Fibroblast of skin of left quadriceps (primary cell): ENCODE data around the gene SLC16A2.
"Not testable (repeated sequence)": the region's sequence is repeated elsewhere in the genome, so short reads cannot be mapped to it uniquely, and the experiment has no call there.

Experiments
- DNase-seq, 2 experiments: peaks; one replicate each; pipeline ENCODE4 v3.0.0-alpha.2; 2013; ENCODE audit warnings: low read depth in 2 of 2

SLC16A2 gene

DNA sequence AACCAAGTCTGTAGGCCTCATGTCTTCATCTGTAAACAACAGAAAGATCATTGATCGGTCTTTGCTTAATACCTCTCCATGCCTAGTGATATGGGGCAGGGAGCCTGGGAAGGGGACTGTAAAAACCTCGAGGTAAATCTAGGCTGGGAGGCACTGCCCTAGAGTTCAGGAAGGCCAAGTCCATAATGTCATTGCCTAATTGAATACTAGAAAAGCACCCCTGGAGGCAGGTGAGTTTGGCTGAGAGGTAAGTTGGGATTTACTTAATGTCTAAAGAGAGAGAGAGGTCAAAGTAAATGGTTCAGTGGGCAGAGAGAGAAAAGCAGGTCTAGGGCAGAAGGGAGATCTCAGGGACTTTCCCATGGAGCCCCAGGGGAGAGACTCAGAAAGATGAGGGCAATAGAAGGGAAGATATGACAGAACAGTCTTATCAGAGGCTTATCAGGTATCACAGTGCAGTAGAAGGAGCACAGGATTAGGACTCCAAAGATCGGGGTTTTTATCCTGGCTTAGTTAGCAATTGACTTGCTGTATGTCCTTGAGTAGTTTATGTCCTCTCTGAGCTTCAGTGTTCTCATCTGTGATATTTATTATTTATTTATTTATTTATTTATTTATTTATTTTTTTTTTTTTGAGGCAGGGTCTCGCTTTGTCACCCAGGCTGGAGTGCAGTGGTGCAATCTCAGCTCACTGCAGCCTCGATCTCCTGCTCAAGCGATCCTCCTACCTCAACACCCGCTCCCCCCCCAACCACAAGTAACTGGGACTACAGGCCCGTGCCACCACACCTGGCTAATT, 85.2 kb downstream of the SLC16A2 start:
- DNase-seq = no peak

DNA sequence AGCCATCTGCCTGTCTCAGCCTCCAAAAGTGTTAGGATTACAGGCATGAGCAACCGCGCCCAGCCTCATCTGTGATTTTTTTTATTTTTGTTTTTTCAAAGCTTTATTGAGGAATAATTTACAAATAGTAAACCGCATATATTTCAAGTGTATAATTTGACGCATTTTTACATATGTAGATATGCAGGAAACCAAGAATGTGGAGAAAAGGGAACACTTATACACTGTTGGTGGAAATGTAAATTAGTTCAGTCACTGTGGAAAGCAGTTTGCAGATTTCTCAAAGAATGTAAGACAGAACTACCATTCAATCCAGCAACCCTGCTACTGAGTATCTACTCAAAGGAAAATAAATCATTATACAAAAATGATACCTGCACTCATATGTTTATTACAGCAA, 85.9 kb downstream of the SLC16A2 start:
- no peak for DNase-seq

DNA sequence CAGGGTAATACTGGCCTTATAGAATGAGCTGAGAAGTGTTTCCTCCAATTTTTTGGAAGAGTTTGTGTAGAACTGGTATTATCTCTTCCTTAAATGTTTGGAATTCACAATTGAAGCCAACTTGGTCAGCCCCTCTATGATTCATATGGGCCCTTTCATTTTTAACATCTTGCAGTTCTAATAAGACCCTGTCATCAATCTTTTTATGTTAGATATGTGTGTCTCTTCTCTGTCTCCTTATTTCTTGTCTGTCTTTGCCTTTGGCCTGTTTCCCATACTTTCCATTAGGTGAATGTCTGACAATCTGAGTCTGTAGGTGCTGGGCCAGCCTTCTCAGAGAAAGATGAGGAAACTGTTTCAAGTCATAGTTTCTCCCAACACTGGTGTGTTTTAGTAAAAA, 88.7 kb downstream of the SLC16A2 start:
- no peak for DNase-seq

DNA sequence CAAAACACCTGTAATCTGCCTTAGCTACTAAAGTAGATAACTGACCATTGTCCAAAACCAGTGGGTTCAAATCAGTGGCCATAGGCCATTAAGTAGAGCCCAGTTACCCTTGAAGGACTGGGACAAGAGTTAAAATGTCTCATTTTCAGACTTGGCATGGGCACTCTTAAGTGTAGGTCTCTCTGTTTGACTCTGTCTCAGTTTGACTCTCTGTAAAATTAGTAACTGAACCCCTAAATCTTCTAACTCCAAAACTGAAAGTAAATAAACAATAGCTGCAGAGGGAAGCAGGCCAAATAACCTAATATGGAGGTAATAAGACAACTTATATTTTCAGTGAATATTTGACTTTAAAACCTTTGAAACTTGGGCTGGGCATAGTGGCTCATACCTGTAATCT, 89.1 kb downstream of the SLC16A2 start:
- DNase-seq = no peak

DNA sequence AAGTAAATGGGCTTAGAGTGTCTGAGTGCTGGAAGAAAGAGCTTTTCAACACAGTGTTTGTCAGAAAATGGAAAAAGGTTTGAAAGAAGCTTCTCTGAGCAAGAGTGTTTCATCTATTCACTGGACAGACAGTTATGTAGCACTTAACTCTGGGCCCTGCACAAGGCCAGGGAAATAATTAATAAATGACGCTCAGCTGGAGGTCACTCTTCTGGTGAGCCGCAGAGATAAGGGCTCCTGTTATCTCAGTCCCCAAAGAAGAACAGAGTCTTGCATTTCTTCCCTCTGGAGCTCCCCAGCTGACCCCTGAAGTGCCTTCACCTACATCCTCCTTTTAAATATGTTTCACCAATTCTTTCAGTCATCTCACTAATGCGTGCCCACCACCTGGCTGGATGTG, 90.4 kb downstream of the SLC16A2 start:
- no peak for DNase-seq

DNA sequence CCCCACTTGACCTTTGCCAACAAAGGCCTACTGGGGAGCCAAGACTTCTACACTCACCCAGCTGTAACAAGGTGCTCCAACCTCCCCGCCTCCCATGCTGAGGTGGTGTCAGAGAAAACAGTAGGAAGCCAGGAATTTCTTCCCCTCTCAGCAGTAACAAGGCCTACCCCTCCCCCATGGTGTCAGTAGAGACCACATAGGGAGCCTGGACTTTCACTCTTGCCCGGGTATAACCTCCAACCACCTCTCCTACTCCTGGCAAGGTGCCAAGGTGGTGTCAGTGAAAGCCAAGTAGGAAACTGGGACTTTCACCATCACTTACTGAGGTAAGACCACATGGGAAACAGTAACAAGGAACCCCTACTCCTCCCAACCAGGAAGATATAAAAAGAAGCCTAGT, 93.1 kb downstream of the SLC16A2 start:
- no peak for DNase-seq

DNA sequence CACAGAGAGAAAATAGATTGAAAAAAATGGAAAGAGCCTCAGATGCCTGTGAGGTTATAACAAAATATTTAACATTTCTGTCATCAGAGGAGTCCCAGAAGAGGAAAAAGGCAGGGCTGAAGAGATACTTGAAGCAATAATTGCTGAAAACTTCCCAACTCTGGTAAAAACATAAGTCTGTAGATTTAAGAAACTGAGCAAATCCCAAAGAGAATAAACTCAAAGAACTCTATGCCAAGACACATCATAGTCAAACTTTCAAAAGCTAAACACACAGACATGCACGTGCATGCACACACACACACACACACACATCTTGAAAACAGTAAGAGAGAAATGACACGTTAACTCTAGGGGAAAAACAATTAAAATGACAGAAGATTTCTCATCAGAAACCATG, 94.1 kb downstream of the SLC16A2 start:
- no peak for DNase-seq

DNA sequence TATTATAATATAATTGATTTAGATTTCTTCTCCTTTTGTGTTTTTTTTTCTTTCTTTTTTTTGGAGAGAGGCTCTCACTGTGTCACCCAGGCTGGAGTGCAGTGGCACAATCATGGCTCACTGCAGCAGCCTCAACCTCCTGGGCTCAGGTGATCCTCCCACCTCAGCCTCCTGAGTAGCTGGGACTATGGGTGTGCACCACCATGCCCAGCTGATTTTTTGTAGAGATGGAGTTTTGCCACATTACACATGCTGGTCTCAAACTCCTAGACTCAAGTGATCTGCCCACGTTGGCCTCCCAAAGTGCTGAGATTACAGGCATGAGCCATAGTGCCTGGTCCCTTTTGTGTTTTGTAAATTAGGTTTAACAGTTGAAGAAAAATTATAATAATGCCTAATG, 94.7 kb downstream of the SLC16A2 start:
- DNase-seq = not testable (repeated sequence)

DNA sequence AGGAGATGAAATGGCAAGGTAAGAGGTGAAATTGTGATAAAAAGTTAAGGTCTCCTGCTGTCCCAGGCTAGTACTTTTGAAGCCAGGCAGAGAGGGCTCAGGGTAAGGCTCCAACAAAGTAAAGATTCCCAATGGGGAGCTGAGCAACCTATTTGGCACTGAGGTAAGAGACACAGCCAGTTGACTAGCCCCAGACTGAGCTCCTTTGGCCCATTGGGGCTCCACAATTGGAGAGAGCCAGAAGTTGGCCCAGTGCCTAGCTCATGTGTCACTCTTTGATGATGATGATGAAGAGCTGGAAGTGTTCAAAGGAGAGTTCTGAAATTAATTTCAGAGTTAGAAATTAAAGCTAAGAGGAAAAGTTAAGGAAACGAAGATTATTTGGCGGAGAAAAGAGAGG, 98.6 kb downstream of the SLC16A2 start:
- no peak for DNase-seq

DNA sequence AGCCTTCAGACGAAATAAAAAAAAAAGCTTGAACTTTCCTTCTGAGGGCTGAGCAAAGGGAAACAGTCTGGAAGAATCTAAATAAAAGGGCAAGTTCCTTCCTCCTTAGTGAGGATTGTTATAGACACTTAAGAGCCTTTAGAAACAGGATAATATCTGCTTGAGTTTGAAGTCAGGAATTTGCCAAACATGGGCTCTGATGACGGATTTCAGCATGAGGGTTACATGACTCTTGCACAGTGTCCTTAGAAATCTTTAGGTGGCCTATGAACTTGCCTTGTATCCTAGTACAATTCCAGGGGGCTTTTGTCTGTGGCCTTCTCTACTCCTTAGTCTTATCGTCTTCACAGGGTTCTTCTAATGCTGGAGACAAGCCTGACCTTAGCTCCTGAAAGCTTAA, 99.0 kb downstream of the SLC16A2 start:
- DNase-seq = no peak

DNA sequence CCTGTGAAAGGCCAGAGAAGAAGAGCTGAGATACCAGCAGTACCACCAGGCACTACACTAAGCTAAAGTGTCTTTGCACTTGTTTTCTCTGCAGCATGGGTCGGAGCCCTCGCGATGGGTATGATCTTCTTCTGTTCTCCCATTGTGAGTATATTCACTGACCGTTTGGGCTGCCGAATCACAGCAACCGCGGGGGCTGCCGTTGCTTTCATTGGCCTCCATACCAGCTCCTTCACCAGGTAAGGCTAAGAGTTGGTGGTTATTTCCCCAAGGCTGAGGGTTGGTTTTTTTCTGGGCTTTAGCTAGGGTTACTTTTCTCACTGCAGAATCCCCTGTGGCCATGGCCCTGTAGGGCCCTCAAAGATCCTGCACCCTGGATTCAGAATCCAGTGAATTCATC, 99.6 kb downstream of the SLC16A2 start:
- no peak for DNase-seq

DNA sequence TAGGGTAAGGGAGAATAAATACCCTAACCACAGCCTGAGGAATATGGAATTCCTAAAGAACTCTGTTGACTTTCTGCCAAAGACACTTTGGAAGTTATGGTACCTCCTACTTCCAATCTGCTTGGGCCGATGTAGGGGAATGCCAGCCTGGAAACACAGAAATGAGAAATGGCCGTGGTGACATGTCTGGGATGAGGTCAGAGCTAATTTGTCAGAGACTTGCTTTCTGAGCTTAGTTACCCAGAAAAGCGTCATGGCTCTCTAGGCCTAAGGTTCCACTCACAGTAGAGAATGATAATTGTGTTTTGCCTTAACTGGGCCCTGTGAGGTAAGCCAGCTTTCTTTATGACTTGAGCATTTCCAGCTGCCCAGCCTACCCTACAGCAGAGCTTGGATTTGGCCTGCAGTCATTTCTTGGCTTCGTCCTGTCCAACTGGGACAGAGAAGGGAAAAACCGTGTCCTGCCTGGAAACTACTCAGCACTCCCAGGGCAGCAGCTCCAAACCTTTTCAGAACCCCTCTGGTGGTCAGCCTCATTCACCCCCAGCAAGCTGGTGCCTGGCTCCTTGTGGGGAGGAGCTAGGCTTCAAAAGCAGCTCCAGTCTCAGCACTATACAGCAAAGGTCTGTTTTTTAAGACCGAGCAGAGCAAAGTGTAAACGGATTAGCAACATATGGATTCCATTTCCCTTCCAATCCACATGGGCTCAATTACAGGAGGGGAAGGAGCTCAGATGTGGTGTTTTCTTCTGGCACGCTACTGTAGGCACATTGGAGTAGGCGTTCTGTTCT, 100.9 kb downstream of the SLC16A2 start:
- peak; percentile 60 to 67 for DNase-seq

DNA sequence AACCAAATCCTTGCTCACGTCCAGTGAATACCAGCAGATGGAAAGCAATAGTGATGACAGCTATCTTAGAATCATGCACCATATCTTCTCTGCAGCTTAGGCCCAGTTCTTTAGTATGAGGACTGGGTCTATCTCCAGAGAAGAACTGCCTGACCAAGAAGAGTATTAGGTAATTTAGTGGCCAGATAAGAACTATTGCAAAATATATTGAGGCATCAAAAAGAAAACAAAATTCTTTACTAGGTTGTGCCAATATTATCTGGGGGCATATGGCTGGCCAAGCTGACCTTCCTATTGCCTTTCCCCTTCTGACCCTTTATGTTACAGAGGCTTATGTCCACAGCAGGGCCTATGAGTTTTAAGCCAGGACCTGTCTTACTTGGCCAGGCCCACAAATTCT, 101.9 kb downstream of the SLC16A2 start:
- DNase-seq = no peak

DNA sequence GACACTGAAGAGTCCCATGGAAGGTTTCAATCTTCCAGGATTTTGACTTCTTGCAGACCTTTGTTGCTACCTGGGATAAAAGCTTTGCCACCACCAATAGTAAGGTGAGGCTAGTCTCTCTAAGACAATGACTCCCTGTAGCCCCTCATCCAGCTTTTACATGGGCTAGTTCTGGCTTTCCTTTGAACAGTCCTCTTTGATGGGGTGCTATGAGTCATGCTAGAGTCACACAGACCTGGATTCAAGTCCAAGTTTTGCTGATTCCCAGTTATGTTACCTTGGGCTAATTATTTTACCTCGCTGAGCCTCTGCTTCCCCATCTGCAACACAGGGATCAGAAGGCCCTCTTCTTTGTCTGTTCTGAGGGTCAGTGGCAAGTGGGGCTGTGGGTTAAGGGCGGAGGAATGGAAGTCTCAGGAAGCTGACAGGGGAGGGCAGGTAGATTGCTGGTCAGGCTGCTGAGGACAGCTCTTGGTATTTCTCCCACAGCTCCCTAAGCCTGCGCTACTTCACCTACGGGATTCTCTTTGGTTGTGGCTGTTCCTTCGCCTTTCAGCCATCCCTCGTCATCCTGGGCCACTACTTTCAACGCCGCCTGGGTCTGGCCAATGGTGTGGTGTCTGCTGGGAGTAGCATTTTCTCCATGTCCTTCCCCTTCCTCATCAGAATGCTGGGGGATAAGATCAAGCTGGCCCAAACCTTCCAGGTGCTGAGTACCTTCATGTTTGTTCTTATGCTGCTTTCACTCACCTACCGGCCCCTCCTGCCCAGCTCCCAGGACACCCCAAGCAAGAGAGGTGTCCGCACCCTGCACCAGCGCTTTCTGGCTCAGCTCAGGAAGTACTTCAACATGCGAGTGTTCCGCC, 102.8 kb downstream of the SLC16A2 start:
- no peak for DNase-seq

DNA sequence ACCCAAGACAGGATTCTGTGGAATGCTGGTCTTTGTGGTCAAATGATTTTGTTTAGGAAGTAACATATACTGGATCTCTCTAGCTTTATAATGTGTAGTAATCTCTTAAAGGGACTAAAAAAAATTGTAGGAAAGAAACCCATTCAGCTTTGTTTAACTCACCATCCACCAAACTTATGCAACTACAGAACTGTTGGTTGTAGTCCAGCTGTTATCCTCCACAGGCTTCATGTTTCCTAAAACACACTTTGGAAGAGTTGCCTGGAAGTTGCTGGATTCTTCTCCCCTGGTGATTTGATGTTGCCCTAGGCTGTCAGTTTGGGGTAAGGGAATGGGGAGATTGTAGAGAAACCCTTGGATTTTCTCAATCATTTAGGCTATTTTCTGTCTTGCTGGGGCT, 103.8 kb downstream of the SLC16A2 start:
- DNase-seq = no peak

DNA sequence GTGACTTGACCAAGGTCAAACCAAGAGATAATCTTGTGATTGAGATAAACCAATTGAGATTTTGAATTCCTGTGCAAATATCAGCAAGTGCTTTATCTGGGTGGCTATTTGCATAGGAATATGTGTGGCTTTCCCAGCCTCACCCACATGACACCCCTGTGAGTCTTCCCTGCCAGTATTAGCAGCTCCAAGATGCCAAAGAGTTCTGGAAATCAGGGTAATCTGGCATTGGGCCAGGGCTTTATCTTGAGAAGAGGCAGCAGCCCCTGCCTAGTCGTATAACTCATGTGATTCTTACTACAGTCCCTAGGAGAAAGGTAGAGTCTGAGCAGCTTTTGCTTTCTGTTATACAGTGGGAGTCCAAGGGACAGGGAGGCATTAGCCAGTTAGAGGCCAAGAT, 105.5 kb downstream of the SLC16A2 start:
- no peak for DNase-seq

DNA sequence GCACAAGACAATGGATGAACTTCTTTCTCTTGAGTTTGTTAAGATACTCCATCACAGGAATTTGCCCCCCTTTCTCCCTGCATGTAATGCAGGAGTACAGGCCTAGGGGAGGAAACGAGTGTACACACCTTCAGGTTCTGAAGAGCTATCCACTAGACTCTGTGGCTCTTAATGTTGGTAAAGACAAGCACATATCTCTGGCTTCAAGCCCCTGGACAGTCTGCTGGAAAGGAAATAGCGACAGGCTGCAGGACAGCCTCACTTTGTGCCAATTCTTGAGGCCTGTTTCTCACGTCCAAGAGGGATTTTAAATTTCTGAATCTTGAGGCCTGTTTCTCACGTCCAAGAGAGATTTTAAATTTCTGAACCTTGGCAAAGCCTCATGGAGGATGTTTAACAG, 106.1 kb downstream of the SLC16A2 start:
- DNase-seq = no peak

DNA sequence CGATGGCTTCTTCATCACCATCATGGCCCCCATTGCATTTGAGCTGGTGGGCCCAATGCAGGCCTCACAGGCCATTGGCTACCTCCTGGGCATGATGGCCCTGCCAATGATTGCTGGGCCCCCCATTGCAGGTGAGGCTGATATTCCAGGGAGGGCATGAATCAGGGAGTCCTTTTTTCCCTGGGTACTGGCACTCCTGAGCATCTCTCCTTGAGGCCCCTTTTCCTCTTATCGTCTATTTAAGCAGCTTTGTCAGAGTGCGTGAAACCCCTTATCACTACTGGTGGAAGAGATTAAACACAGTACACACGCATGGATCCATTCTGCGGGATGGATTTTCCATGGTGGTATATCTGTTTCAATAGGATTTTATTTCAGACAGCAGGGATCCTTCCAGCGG, 108.0 kb downstream of the SLC16A2 start:
- no peak for DNase-seq

DNA sequence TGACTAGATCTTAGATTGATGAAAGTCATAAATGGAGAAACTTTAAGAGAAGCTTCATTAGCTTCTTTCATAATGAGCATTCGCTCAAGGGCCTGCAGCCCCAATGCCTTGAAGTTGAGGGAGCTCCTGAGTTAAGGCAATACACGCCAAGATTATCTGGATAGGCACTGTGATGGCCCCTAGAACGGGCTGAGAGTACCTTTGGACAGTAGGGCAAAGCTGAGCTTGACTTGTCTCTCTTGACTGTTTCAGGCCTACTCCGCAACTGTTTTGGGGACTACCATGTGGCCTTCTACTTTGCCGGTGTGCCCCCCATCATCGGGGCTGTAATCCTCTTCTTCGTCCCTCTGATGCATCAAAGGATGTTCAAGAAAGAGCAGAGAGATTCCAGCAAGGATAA, 109.8 kb downstream of the SLC16A2 start:
- DNase-seq = no peak

DNA sequence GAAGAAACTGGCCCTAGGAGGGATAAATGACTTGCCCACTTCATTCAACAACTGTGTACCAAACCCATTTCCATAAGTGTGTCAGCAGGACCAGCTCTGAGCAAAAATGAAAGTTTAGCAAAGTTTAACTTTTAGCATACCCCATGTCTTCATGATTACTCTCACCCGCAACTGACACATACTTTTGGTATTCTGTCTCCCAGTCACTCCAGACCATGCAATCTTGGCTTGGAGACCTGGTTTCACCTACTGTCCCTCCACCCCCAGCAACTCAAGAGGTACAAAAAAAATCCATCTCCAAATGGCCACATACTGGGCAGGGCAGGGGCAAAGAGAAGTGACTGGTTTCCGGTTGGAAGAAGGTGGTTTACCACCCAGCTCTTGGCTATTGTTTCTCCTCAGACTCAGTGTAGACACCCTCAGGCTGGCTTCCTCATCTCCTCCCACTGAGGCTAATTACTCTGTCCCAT, 113.3 kb downstream of the SLC16A2 start:
- DNase-seq = no peak

DNA sequence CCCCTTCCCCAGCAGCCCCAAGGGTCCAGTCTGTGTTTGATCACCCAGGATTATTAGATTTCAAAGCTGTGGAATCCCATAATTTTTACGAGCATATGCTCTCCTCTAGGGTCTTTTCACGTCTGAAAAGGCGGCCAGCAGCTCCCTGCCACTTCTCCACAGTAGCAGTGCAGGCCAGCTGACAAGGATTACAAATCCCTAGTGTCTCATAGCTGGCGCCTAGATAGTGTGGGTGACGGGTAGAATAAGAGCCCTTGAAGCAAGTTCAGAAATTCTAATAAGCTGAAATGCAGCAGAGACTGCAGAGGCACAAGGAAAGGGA, 113.8 kb downstream of the SLC16A2 start:
- DNase-seq = no peak

DNA sequence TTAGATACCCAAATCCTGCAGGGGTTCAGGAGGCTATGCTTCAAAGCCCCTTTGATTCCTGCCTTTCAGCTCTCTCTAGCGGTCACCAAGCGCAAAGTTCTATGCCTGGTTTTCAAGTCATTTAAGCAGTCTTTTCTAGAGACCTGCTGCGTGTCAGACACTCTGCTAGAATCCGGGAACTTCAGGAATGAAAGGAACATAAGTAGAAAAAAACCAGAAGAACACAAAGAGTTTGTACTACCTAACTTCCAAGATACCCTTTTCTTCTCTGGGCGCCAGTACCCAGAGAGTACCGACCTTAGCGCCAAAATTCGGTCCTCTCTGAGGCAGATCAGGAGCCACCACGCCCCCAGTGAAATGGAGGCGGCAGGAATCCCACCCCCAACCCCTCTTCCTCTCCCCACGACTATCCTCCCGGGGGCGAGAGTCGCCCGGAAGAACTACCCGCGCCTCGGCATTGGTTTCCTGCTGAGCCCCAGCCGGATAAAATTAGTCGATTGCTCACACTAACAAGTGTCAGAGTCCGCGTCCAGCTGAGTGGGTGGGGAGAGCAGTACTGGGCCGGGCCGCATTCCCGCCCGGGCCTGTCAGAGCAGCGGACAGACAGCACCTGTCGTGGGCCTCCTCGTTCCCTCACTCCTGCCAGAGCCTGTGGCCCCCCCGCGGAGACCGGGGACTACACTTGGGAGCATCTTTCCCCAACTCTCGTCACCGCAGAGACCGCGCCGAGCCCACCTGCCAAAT, 114.3 kb downstream of the SLC16A2 start:
- DNase-seq = peak; percentile 47 to 48
